H9 (cell line): Measurements from ENCODE around the gene PSMB3. TPM values are rescaled to one million over a fixed set of nuclear protein-coding genes. Genes with fewer than 3 reads are reported as not detected.
A peak's percentile ranks its signal among the peaks of the same experiment; 100 is the strongest.

Experiments
- DNase-seq: peaks from one replicate; pipeline ENCODE4 v3.0.0-alpha.2; 2017
- H2AFZ ChIP-seq: one replicate; pipeline ENCODE4 v1.6.1; 2013; ENCODE audit warnings: mild to moderate bottlenecking, low read length, control low read depth, moderate library complexity
- H2AK5ac ChIP-seq: 2 replicates; pipeline ENCODE4 v1.6.1; 2013; ENCODE audit warnings: low read length, control low read depth, mixed read lengths; ENCODE audit not compliant: insufficient read length
- H2BK120ac ChIP-seq: one replicate; pipeline ENCODE4 v1.6.1; 2013; ENCODE audit warnings: low read depth, mild to moderate bottlenecking, low read length, control low read depth, inconsistent platforms; ENCODE audit not compliant: poor library complexity, severe bottlenecking
- H2BK12ac ChIP-seq: 2 replicates; pipeline ENCODE4 v1.6.1; 2013; ENCODE audit warnings: low read length, control low read depth, mixed read lengths, low read depth; ENCODE audit not compliant: insufficient read length
- H2BK15ac ChIP-seq: 2 replicates; pipeline ENCODE4 v1.6.1; 2013; ENCODE audit warnings: low read depth, low read length, control low read depth
- H2BK20ac ChIP-seq: one replicate; pipeline ENCODE4 v1.6.1; 2013; ENCODE audit warnings: low read depth, mild to moderate bottlenecking, low read length, control low read depth, inconsistent platforms; ENCODE audit not compliant: poor library complexity, severe bottlenecking
- H2BK5ac ChIP-seq: 2 replicates; pipeline ENCODE4 v1.6.1; 2013; ENCODE audit warnings: low read length, control low read depth, mixed read lengths; ENCODE audit not compliant: insufficient read length
- H3K14ac ChIP-seq: 2 replicates; pipeline ENCODE4 v1.6.1; 2013; ENCODE audit warnings: low read length, control low read depth; ENCODE audit not compliant: insufficient read depth
- H3K18ac ChIP-seq: 2 replicates; pipeline ENCODE4 v1.6.1; 2013; ENCODE audit warnings: low read depth, mild to moderate bottlenecking, mixed read lengths, low read length, control low read depth; ENCODE audit not compliant: insufficient read length
- H3K23ac ChIP-seq: 2 replicates; pipeline ENCODE4 v1.6.1; 2013; ENCODE audit warnings: low read length, control low read depth, mixed read lengths, low read depth; ENCODE audit not compliant: insufficient read length
- H3K23me2 ChIP-seq: 2 replicates; pipeline ENCODE4 v1.6.1; 2013; ENCODE audit warnings: low read depth, mild to moderate bottlenecking, mixed read lengths, low read length, control low read depth; ENCODE audit not compliant: insufficient read length, poor library complexity, severe bottlenecking
- H3K27ac ChIP-seq: 2 replicates; pipeline ENCODE4 v1.5.1; 2013; ENCODE audit warnings: low read length, control low read depth, mixed read lengths, low read depth; ENCODE audit not compliant: insufficient read length
- H3K27me3 ChIP-seq: 2 replicates; pipeline ENCODE4 v1.6.1; 2013; ENCODE audit warnings: low read length, control low read depth, inconsistent platforms; ENCODE audit not compliant: insufficient read depth
- H3K4ac ChIP-seq: 2 replicates; pipeline ENCODE4 v1.6.1; 2013; ENCODE audit warnings: low read depth, mild to moderate bottlenecking, control low read depth, inconsistent platforms, low read length, moderate library complexity
- H3K4me1 ChIP-seq: 2 replicates; pipeline ENCODE4 v1.6.1; 2013; ENCODE audit warnings: low read length, control low read depth, inconsistent platforms; ENCODE audit not compliant: insufficient read depth
- H3K4me2 ChIP-seq: 2 replicates; pipeline ENCODE4 v1.6.1; 2013; ENCODE audit warnings: low read length, control low read depth, mixed read lengths; ENCODE audit not compliant: insufficient read length, insufficient read depth
- H3K56ac ChIP-seq: 2 replicates; pipeline ENCODE4 v1.6.1; 2013; ENCODE audit warnings: low read depth, mild to moderate bottlenecking, mixed read lengths, low read length, control low read depth; ENCODE audit not compliant: insufficient read length
- H3K79me1 ChIP-seq: 2 replicates; pipeline ENCODE4 v1.6.1; 2013; ENCODE audit warnings: low read depth, mild to moderate bottlenecking, moderate library complexity, low read length, control low read depth, inconsistent platforms; ENCODE audit not compliant: insufficient read depth, poor library complexity, severe bottlenecking
- H3K79me2 ChIP-seq: 2 replicates; pipeline ENCODE4 v1.6.1; 2013; ENCODE audit warnings: low read length, control low read depth, inconsistent platforms; ENCODE audit not compliant: insufficient read depth
- H3K9ac ChIP-seq: 2 replicates; pipeline ENCODE4 v1.6.1; 2013; ENCODE audit warnings: low read length, control low read depth, mixed read lengths; ENCODE audit not compliant: insufficient read length; ENCODE audit errors: extremely low read depth
- H3K9me3 ChIP-seq: one replicate; pipeline ENCODE4 v1.6.1; 2013; ENCODE audit warnings: low read depth, low read length, inconsistent platforms; ENCODE audit not compliant: control insufficient read depth
- H3T11ph ChIP-seq: one replicate; pipeline ENCODE4 v1.6.1; 2013; ENCODE audit warnings: mild to moderate bottlenecking, low read length, control low read depth, inconsistent platforms
- H4K20me1 ChIP-seq: one replicate; pipeline ENCODE4 v1.6.1; 2013; ENCODE audit not compliant: control insufficient read depth, insufficient read length, insufficient read depth
- H4K5ac ChIP-seq: 2 replicates; pipeline ENCODE4 v1.6.1; 2013; ENCODE audit warnings: low read depth, mild to moderate bottlenecking, mixed read lengths, low read length, control low read depth; ENCODE audit not compliant: insufficient read length
- H4K8ac ChIP-seq: replicated peaks from 2 replicates; pipeline ENCODE4 v1.6.1; 2013; ENCODE audit warnings: low read length, control low read depth, mixed read lengths, low read depth; ENCODE audit not compliant: insufficient read length
- H4K91ac ChIP-seq: 2 replicates; pipeline ENCODE4 v1.6.1; 2013; ENCODE audit warnings: low read depth, mild to moderate bottlenecking, moderate library complexity, mixed read lengths, low read length, control low read depth; ENCODE audit not compliant: insufficient read length
- H3K27ac Mint-ChIP-seq, 3 experiments: 2 replicates in 2 of 3; 3 replicates in 1 of 3; pipeline ENCODE4 v1.8.0; 2020 to 2021; ENCODE audit warnings: mixed read lengths in 3 of 3, mild to moderate bottlenecking in 1 of 3, moderate library complexity in 1 of 3
- H3K27me3 Mint-ChIP-seq: 2 replicates; pipeline ENCODE4 v1.8.0; 2021; ENCODE audit warnings: low read depth, mild to moderate bottlenecking, moderate library complexity, mixed read lengths
- H3K36me3 Mint-ChIP-seq, 3 experiments: 2 replicates in 2 of 3; 3 replicates in 1 of 3; pipeline ENCODE4 v1.8.0; 2020 to 2021; ENCODE audit warnings: low read depth in 3 of 3, mixed read lengths in 3 of 3; ENCODE audit not compliant: insufficient read depth in 1 of 3
- H3K4me1 Mint-ChIP-seq, 2 experiments: 2 replicates each; pipeline ENCODE4 v1.8.0; 2020; ENCODE audit warnings: mixed read lengths in 2 of 2
- H3K4me3 Mint-ChIP-seq, 2 experiments: 2 replicates in 1 of 2; 3 replicates in 1 of 2; pipeline ENCODE4 v1.8.0; 2020 to 2021; ENCODE audit warnings: mild to moderate bottlenecking in 2 of 2, mixed read lengths in 2 of 2, moderate library complexity in 1 of 2
- H3K9me3 Mint-ChIP-seq, 2 experiments: 2 replicates in 1 of 2; 3 replicates in 1 of 2; pipeline ENCODE4 v1.8.0; 2020; ENCODE audit warnings: mild to moderate bottlenecking in 2 of 2, mixed read lengths in 2 of 2, moderate library complexity in 1 of 2
- CTCF ChIP-seq: fragments of 200-600 bp; sonication (generic); conservative IDR thresholded peaks from 3 replicates; pipeline ENCODE4 v1.8.0; 2021; ENCODE audit warnings: antibody characterized with exemption, mild to moderate bottlenecking
- WGBS: extraction: QIAGEN DNeasy Blood & Tissue Kit; methylation state at CpG from one replicate; pipeline ENCODE4 v1.1.7; 2013; ENCODE audit warnings: missing lambda C conversion rate, low lambda C conversion rate, mixed read lengths; ENCODE audit not compliant: insufficient read length; ENCODE audit errors: extremely low coverage; 5-methylcytosine and 5-hydroxymethylcytosine counted together
- total RNA-seq: library from RNA; stranded (reverse); gene quantifications from 2 replicates; pipeline ENCODE4 v1.2.1, GENCODE V29; 2021

The PSMB3 gene
- total RNA-seq, 1 experiment from 2014 or later: 242 TPM

GRCh38 chr17:38751808-38752307 lies 683 bp upstream of the PSMB3 start:
- Histone ChIP-seq H3K79me1 (no peaks in the 10 kb centered on the region), H3K23ac (no peak overlapping the region), H3K9ac (peak overlapping the region; percentile 73), H2AFZ (no peak overlapping the region), H3K56ac (no peak overlapping the region), H3T11ph (no peak overlapping the region), H3K9me3 (no peaks in the 10 kb centered on the region), H3K23me2 (peaks cover 33% of the 10 kb centered on the region), H3K4ac (no peak overlapping the region), H3K4me2 (peak overlapping the region; percentile 98), H2AK5ac (no peak overlapping the region), H4K5ac (no peak overlapping the region), H3K4me1 (no peaks in the 10 kb centered on the region), H2BK15ac (no peak overlapping the region), H2BK120ac (no peak overlapping the region), H4K20me1 (no peaks in the 10 kb centered on the region), H3K18ac (peak overlapping the region; percentile 68), H2BK20ac (no peak overlapping the region), H3K79me2 (peaks cover 6% of the 10 kb centered on the region; the same call in 1 of the 2 replicates), H4K91ac (no peak overlapping the region), H4K8ac (no peak overlapping the region), H2BK12ac (no peak overlapping the region), H3K14ac (peak overlapping the region; percentile 74; the same call in 1 of the 2 replicates), H3K27me3 (no peaks in the 10 kb centered on the region), H2BK5ac (no peak overlapping the region), H3K27ac (no peak overlapping the region)
- peaks cover 17 to 25% (median 25%) of the 10 kb centered on the region in 3 experiments for H3K36me3 Mint-ChIP-seq
- H3K9me3 Mint-ChIP-seq: peaks cover 0 to 3% of the 10 kb centered on the region in 2 experiments; a peak in 2 of 5 replicates
- H3K4me3 Mint-ChIP-seq: peak overlapping the region; percentile 97
- H3K27me3 Mint-ChIP-seq: peaks cover 11% of the 10 kb centered on the region
- H3K27ac Mint-ChIP-seq: peak overlapping the region; percentile 88 to 98 (median 98)
- WGBS: no CpG with 5 or more reads among the region's 44 CpGs
- no peak for TF ChIP-seq CTCF
- DNase-seq: peak; percentile 87
- peaks cover 20 to 21% of the 10 kb centered on the region in 2 experiments for H3K4me1 Mint-ChIP-seq
